ENCODE data around the gene SLC1A7.

Gene SLC1A7

GRCh38 chr1:53143527-53143926 lies 1.1 kb upstream of the SLC1A7 start:
- peak; percentile 52 for DNase-seq (ENCODE audit: low read depth)
- no peak overlapping the region for H3K4me3 ChIP-seq (ENCODE audit: low read length)
- TF ChIP-seq, protein P1, sequence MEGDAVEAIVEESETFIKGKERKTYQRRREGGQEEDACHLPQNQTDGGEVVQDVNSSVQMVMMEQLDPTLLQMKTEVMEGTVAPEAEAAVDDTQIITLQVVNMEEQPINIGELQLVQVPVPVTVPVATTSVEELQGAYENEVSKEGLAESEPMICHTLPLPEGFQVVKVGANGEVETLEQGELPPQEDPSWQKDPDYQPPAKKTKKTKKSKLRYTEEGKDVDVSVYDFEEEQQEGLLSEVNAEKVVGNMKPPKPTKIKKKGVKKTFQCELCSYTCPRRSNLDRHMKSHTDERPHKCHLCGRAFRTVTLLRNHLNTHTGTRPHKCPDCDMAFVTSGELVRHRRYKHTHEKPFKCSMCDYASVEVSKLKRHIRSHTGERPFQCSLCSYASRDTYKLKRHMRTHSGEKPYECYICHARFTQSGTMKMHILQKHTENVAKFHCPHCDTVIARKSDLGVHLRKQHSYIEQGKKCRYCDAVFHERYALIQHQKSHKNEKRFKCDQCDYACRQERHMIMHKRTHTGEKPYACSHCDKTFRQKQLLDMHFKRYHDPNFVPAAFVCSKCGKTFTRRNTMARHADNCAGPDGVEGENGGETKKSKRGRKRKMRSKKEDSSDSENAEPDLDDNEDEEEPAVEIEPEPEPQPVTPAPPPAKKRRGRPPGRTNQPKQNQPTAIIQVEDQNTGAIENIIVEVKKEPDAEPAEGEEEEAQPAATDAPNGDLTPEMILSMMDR (conservative IDR thresholded peaks at IDR 0.05; ENCODE audit: low read depth, low read length) = no peak

- no peak overlapping the region for H3K4me3 ChIP-seq (ENCODE audit: low read length)
- DNase-seq (ENCODE audit: low read depth) = no peak
- TF ChIP-seq, protein P1 (conservative IDR thresholded peaks at IDR 0.05; ENCODE audit: low read depth, low read length) = no peak
These were observed 867 bp downstream of the SLC1A7 start for GRCh38 chr1:53141487-53142055.

DNA sequence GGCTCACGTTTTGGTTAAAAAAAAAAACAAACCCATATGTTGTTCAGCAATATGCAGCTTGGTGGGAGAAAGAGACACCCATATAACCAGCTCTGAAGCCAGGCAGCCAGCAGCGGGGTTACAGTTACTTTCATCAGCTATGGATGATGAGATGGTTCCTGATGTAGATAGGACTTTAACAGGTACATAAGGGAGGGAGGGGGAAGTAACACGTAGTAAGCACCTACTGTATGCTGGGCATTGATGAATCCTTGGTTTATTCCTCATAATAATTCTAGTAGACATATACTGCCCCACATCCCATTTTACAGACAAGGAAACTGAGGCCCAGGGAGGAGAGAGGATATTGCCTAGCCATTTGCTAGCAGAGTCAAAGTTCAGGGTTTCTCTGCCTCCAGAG lies 2.0 kb downstream of the SLC1A7 start:
- TF ChIP-seq, protein P1 (conservative IDR thresholded peaks at IDR 0.05; ENCODE audit: low read depth, low read length) = no peak
- H3K4me3 ChIP-seq (ENCODE audit: low read length) = no peak overlapping the region
- no peak for DNase-seq (ENCODE audit: low read depth)

DNA sequence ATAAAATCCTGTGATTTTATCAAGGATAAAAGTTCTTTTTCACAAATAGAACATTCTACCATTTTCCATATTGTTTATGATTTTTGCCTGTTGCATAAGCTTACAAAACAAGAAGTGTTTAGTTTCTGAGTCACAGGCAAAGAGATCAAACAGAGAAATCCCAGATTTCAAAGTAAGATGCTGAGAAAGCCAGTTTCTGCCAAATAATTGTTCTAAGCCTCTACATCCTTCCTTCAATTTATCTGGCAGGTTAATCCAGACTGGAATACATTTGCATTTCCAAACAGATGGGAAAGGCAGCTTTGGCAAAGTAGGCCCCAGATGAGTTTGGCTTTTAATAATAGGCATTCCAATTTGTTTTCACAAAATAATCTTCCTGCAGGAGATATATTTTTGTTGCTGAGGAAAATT lies 2.5 kb downstream of the SLC1A7 start:
- TF ChIP-seq, protein P1 (conservative IDR thresholded peaks at IDR 0.05; ENCODE audit: low read depth, low read length) = no peak
- H3K4me3 ChIP-seq (ENCODE audit: low read length) = no peak overlapping the region
- peak; percentile 75 for DNase-seq (ENCODE audit: low read depth)

DNA sequence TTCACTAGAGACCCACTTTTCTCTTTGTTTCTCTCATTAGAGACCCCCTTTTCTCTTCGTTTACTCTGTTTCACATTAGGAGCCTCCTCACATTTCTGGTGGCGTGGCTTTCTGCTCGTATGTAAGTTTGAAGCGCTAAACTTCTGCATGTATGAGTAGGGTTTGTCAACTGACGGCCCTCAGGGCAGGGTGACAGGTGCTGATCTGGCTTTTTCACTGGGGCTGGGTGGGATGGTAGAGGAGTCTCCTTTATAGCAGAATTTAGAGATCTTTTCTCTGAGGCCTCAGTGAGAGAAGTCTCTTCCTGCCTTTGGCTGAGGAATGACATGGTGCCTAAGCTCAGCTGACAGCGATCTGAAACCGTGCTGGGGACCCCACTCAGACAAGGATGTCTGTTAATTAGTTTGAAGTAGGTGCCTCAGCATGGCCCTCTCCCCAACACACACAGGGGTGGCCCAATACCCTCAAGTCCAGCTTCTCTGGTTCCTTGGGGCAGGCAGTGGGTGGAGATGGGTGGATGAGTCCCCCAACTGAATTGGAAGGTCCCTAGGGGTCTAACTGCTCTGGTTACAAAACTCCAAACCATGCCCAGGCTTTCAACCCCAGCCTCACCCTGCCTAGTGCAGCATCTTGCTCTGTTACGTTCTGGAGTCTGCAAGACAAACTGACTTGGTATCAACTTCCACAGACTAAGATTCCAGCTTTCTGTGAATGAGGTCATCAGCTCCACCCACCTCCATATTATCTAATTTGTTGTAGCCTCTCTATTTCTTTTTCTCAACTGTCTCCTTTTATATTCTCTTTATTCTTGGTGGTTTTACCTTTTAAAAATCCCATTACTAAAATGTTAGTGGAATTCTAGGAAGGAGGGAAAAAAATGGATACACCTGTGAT lies 3.2 kb downstream of the SLC1A7 start:
- DNase-seq (ENCODE audit: low read depth) = no peak
- H3K4me3 ChIP-seq (ENCODE audit: low read length) = no peak overlapping the region
- TF ChIP-seq, protein P1 (conservative IDR thresholded peaks at IDR 0.05; ENCODE audit: low read depth, low read length) = no peak

DNA sequence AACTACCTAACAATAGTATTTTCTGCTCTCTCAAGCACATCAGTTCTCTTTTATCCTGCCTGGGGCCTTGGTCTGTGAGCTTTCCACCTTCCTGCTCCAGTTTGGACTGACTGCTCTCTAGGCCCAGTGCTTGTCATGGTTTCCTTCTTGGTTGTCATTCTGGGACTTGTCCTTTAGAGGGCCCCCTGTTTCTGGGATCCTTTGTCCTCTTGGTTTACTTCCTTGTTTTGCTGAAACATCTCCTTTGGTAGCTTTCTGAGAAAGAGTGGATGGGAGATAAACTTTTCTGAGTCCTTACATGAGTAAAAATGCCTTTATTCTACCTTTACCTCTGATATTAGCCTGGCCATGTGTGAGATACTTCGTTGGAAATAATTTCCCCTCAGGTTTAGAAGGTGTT lies 4.7 kb downstream of the SLC1A7 start:
- DNase-seq (ENCODE audit: low read depth) = no peak
- TF ChIP-seq, protein P1 (conservative IDR thresholded peaks at IDR 0.05; ENCODE audit: low read depth, low read length) = peak; percentile 19
- H3K4me3 ChIP-seq (ENCODE audit: low read length) = no peak overlapping the region

DNA sequence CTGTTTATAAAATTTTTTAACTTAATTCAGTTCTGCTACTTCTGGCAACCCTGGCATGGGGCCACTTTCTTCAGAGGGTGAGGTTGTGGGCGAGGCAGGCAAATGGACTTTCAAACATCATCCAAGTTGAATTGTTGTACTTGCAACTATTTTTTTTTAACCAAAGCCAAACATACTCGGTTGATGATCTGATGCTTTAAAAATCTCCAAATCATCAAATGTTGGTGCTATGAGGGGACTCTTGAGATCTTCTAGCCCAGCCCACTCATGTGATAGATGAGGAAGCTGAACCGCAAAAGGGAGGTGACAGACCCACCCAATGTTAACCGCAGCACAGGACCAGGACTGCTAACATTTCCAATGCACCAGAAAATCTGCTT lies 6.7 kb downstream of the SLC1A7 start:
- DNase-seq (ENCODE audit: low read depth) = no peak
- no peak overlapping the region for H3K4me3 ChIP-seq (ENCODE audit: low read length)
- TF ChIP-seq, protein P1 (conservative IDR thresholded peaks at IDR 0.05; ENCODE audit: low read depth, low read length) = no peak

Data from retinal pigment epithelial cell (primary cell).